Measurements from ENCODE around the gene PRMT2. TPM values are rescaled to one million over a fixed set of nuclear protein-coding genes. Genes with fewer than 3 reads are reported as not detected.
"Not testable (repeated sequence)": the region's sequence is repeated elsewhere in the genome, so short reads cannot be mapped to it uniquely, and the experiment has no call there.

PRMT2 gene
- total RNA-seq, 2 experiments from 2014 or later: 153 to 157 TPM

GRCh38 chr21:46674430-46675007, 39.0 kb downstream of the PRMT2 start:
- Mint-ChIP-seq H3K4me3 (no peak overlapping the region), H3K27me3 (peaks cover 13% of the 10 kb centered on the region), H3K4me1 (peaks cover 3% of the 10 kb centered on the region), H3K36me3 (no peaks in the 10 kb centered on the region), H3K27ac (no peak overlapping the region), H3K9me3 (peaks cover 3% of the 10 kb centered on the region)
- POLR2A ChIA-PET: no interaction called here
- DNase-seq (no peak), ATAC-seq (ENCODE audit: low read depth) (no peak)

GRCh38 chr21:46675595-46676280, 40.3 kb downstream of the PRMT2 start:
- H3K4me3 Mint-ChIP-seq: no peak overlapping the region
- POLR2A ChIA-PET: no interaction called here
- peaks cover 2% of the 10 kb centered on the region for H3K4me1 Mint-ChIP-seq
- peaks cover 7% of the 10 kb centered on the region for H3K27me3 Mint-ChIP-seq
- DNase-seq: no peak
- ATAC-seq (ENCODE audit: low read depth): no peak
- H3K27ac Mint-ChIP-seq: no peak overlapping the region
- peaks cover 3% of the 10 kb centered on the region for H3K9me3 Mint-ChIP-seq
- no peaks in the 10 kb centered on the region for H3K36me3 Mint-ChIP-seq

GRCh38 chr21:46676542-46676941, 41.1 kb downstream of the PRMT2 start:
- H3K36me3 Mint-ChIP-seq; ATAC-seq (ENCODE audit: low read depth); DNase-seq; H3K9me3 Mint-ChIP-seq; H3K27ac Mint-ChIP-seq; POLR2A ChIA-PET; H3K4me1 Mint-ChIP-seq; H3K4me3 Mint-ChIP-seq: not testable (repeated sequence)
- H3K27me3 Mint-ChIP-seq: peaks cover 12% of the 10 kb centered on the region

- H3K9me3 Mint-ChIP-seq; H3K36me3 Mint-ChIP-seq; ATAC-seq (ENCODE audit: low read depth); DNase-seq; POLR2A ChIA-PET; H3K27ac Mint-ChIP-seq; H3K4me1 Mint-ChIP-seq; H3K4me3 Mint-ChIP-seq: not testable (repeated sequence)
- H3K27me3 Mint-ChIP-seq: peaks cover 14% of the 10 kb centered on the region
Observed at GRCh38 chr21:46681593-46681992, 46.1 kb downstream of the PRMT2 start.

GRCh38 chr21:46698652-46699051, 63.2 kb downstream of the PRMT2 start:
- H3K36me3 Mint-ChIP-seq, H3K27me3 Mint-ChIP-seq, H3K4me3 Mint-ChIP-seq, DNase-seq, H3K27ac Mint-ChIP-seq, H3K4me1 Mint-ChIP-seq, POLR2A ChIA-PET, H3K9me3 Mint-ChIP-seq: not testable (repeated sequence)
- ATAC-seq (ENCODE audit: low read depth): peak; percentile 33

- ATAC-seq (ENCODE audit: low read depth): peak; percentile 84
- H3K9me3 Mint-ChIP-seq, H3K27ac Mint-ChIP-seq, H3K4me1 Mint-ChIP-seq, H3K27me3 Mint-ChIP-seq, H3K4me3 Mint-ChIP-seq, H3K36me3 Mint-ChIP-seq, POLR2A ChIA-PET, DNase-seq: not testable (repeated sequence)
Observed at GRCh38 chr21:46699104-46699503, 63.6 kb downstream of the PRMT2 start.

Other genes starting within 250 kb of the PRMT2 start
- gene DIP2A, start 176.8 kb upstream of the PRMT2 start, total RNA-seq: 10 to 100 TPM; 78.7 to 78.8 TPM
- 10 to 100 TPM; 15.8 to 16.3 TPM for gene S100B, start 30.6 kb upstream of the PRMT2 start, total RNA-seq

Data from activated naive CD8-positive, alpha-beta T cell treated with anti-CD3 and anti-CD28 coated beads, Interleukin-2, amount 10 ng/mL, durations not matched to agents 7 days and 5 days (primary cell).